ENCODE measurements around the gene CLUH. TPM values are rescaled to one million over a fixed set of nuclear protein-coding genes. Genes with fewer than 3 reads are reported as not detected.

CLUH gene
- total RNA-seq, 6 experiments from 2014 or later = 42.7 to 62.9 (median 48.6) TPM

- no peak for TF ChIP-seq CTCF (IDR thresholded peaks at IDR 0.05)
- H3K9me3 Mint-ChIP-seq = no peaks in the 10 kb centered on the region
- no peak overlapping the region for H3K27ac Mint-ChIP-seq
- no peaks in the 10 kb centered on the region for H3K36me3 Mint-ChIP-seq (ENCODE audit: low read depth)
- DNase-seq = no peak
- no peaks in the 10 kb centered on the region for H3K4me1 Mint-ChIP-seq (ENCODE audit: low read depth)
- H3K27me3 Mint-ChIP-seq (ENCODE audit: insufficient read depth) = peaks cover 40% of the 10 kb centered on the region
- H3K4me3 Mint-ChIP-seq = no peak overlapping the region
Observed at GRCh38 chr17:2723997-2724783, 12.6 kb upstream of the CLUH start.

- no peak overlapping the region for H3K4me3 Mint-ChIP-seq
- peaks cover 38% of the 10 kb centered on the region for H3K27me3 Mint-ChIP-seq (ENCODE audit: insufficient read depth)
- no peak for TF ChIP-seq CTCF (IDR thresholded peaks at IDR 0.05)
Observed at GRCh38 chr17:2723505-2723996, 12.0 kb upstream of the CLUH start.

GRCh38 chr17:2722611-2723010, 11.0 kb upstream of the CLUH start:
- H3K27ac Mint-ChIP-seq = no peak overlapping the region
- H3K4me1 Mint-ChIP-seq (ENCODE audit: low read depth) = 0 out of 2 replicates have a peak, but pooled peaks cover 6% of the 10 kb centered on the region
- no peak overlapping the region for H3K4me3 Mint-ChIP-seq
- no peak for TF ChIP-seq CTCF (IDR thresholded peaks at IDR 0.05)
- H3K27me3 Mint-ChIP-seq (ENCODE audit: insufficient read depth) = peaks cover 37% of the 10 kb centered on the region
- no peak for DNase-seq
- no peaks in the 10 kb centered on the region for H3K36me3 Mint-ChIP-seq (ENCODE audit: low read depth)
- H3K9me3 Mint-ChIP-seq = no peaks in the 10 kb centered on the region

More at GRCh38 chr17:2723505-2723996, 12.0 kb upstream of the CLUH start:
- no peak for DNase-seq
- Mint-ChIP-seq H3K4me1 (ENCODE audit: low read depth) (0 out of 2 replicates have a peak, but pooled peaks cover 1% of the 10 kb centered on the region), H3K9me3 (no peaks in the 10 kb centered on the region), H3K27ac (no peak overlapping the region), H3K36me3 (ENCODE audit: low read depth) (no peaks in the 10 kb centered on the region)

DNA sequence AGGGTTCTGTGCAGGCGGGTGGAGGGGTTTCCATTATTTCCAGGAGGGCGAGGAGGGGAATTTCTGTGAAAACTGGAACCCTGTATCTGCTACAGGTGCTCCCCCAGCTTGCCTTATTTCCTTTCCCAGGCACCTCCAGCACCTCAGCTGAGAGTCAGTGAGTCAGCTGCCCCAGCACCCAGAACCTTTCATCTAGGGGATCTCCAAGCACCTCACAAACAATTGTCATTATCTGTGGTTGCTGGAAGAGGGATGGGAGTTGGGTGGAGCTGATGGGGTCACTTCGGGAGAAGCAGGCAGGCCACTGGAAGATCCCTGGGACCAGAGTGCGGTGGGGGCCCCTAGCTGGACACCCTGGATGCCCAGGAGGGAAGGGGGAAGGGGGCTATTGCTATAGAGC, 10.0 kb upstream of the CLUH start:
- no peaks in the 10 kb centered on the region for H3K9me3 Mint-ChIP-seq
- H3K36me3 Mint-ChIP-seq (ENCODE audit: low read depth) = no peaks in the 10 kb centered on the region
- peaks cover 32% of the 10 kb centered on the region for H3K27me3 Mint-ChIP-seq (ENCODE audit: insufficient read depth)
- H3K4me1 Mint-ChIP-seq (ENCODE audit: low read depth) = 0 out of 2 replicates have a peak, but pooled peaks cover 6% of the 10 kb centered on the region
- no peak overlapping the region for H3K4me3 Mint-ChIP-seq
- no peak for DNase-seq
- no peak for TF ChIP-seq CTCF (IDR thresholded peaks at IDR 0.05)
- H3K27ac Mint-ChIP-seq = no peak overlapping the region

- H3K36me3 Mint-ChIP-seq (ENCODE audit: low read depth) = no peaks in the 10 kb centered on the region
- no peak for TF ChIP-seq CTCF (IDR thresholded peaks at IDR 0.05)
- 0 out of 2 replicates have a peak, but pooled peaks cover 6% of the 10 kb centered on the region for H3K4me1 Mint-ChIP-seq (ENCODE audit: low read depth)
Observed at GRCh38 chr17:2719861-2720260, 8.3 kb upstream of the CLUH start.

More at GRCh38 chr17:2719861-2720260, 8.3 kb upstream of the CLUH start:
- no peaks in the 10 kb centered on the region for H3K9me3 Mint-ChIP-seq
- no peak overlapping the region for H3K4me3 Mint-ChIP-seq
- H3K27ac Mint-ChIP-seq = no peak overlapping the region
- peaks cover 22% of the 10 kb centered on the region for H3K27me3 Mint-ChIP-seq (ENCODE audit: insufficient read depth)
- no peak for DNase-seq
